Activated CD8-positive, alpha-beta memory T cell treated with anti-CD3 and anti-CD28 coated beads, Interleukin-2, amount 10 ng/mL, durations not matched to agents 7 days and 5 days (primary cell): Measurements from ENCODE around the gene PMVK. TPM values are rescaled to one million over a fixed set of nuclear protein-coding genes. Genes with fewer than 3 reads are reported as not detected.
A peak's percentile ranks its signal among the peaks of the same experiment; 100 is the strongest.

ENCODE experiments used
- ATAC-seq: fragments of 150-1000 bp; cut with Tn5 transposase; one replicate; pipeline ENCODE4 v1.10.0; 2021; ENCODE audit warnings: moderate library complexity
- CTCF ChIA-PET: fragments of 350-600 bp; sonication (Branson Sonifier 250); formaldehyde crosslinking; loops from one replicate; lab custom pipeline; 2021; ENCODE audit warnings: antibody characterized with exemption; lab: Charles Lee
- DNase-seq: peaks from one replicate; pipeline ENCODE4 v3.0.0-alpha.2; 2020
- H3K27ac Mint-ChIP-seq: one replicate; pipeline ENCODE4 v1.8.0; 2021; ENCODE audit warnings: mild to moderate bottlenecking, mixed read lengths
- H3K27me3 Mint-ChIP-seq: one replicate; pipeline ENCODE4 v1.8.0; 2021; ENCODE audit warnings: mixed read lengths
- H3K36me3 Mint-ChIP-seq: one replicate; pipeline ENCODE4 v1.8.0; 2021; ENCODE audit warnings: mild to moderate bottlenecking, mixed read lengths
- H3K4me1 Mint-ChIP-seq: one replicate; pipeline ENCODE4 v1.8.0; 2021; ENCODE audit warnings: mixed read lengths
- H3K4me3 Mint-ChIP-seq: one replicate; pipeline ENCODE4 v1.8.0; 2021; ENCODE audit warnings: mild to moderate bottlenecking, moderate library complexity, mixed read lengths
- H3K9me3 Mint-ChIP-seq: one replicate; pipeline ENCODE4 v1.8.0; 2022; ENCODE audit warnings: low read depth, mixed read lengths
- total RNA-seq, 2 experiments: library from RNA; stranded (reverse); gene quantifications; one replicate each; pipeline ENCODE4 v1.2.3, GENCODE V29; 2021

PMVK gene
- total RNA-seq, 2 experiments from 2014 or later: 43.6 to 46.8 TPM

DNA sequence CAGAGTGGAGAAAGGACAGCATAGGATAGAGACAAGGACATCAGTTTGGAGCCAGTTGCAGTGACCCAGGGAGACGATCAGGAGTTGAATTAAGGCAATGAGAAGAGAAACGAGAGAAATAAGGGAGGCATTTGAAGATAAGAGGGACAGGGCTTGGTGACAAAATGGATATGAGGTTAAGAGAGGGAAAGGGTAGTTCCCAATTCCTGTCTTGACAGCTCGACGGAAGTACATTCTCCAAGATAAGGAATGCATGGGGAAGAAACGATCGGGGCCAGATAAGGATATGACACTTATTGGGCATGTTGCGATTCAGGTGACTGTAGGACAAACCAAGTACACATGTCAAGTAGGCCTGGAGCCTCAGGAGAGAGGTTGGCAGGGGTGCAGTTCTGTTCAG lies 47.8 kb downstream of the PMVK start:
- Mint-ChIP-seq H3K4me1 (peaks cover 25% of the 10 kb centered on the region), H3K9me3 (no peaks in the 10 kb centered on the region), H3K27ac (no peak overlapping the region), H3K27me3 (peaks cover 6% of the 10 kb centered on the region), H3K4me3 (no peak overlapping the region), H3K36me3 (peaks cover 2% of the 10 kb centered on the region)
- DNase-seq: no peak
- ATAC-seq: no peak
- CTCF ChIA-PET: interaction anchor here (3.0 kb wide), 1 partner anchor 10 kb away, joined by 12 read pairs; no protein-coding TSS in a partner anchor

DNA sequence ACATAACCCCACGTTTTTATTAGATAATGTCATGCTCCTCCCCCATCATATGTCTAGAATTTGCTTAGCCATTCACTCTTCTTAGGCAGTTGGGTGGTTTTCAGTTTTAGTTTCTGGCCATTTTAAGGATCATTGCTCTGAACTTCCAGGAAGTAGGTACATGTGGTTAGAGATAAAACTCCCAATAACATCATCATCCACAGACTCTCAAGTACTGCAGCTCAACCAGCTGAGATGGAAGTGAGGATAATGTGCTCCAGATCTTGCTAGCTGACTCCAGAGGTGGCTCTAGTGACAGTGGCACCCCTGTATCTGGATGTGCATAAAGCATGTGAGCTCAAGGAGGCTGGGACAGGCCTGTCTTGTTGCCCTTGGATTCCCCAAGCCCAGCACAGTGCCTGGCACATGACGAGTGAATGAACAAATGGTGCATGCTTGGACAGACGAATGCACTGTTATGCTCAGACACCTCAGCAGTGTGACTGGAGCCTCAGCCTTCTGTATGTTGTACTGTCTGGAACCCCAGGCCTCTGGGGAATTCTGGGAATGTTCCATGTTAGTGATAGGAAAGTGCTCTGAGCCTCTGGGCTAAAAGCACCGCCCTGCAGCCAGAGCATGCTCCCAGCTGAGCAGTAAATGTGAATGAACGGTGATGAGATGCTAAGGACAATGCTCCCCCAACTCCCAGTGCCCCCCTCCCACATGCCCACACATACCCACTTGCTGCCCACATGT lies 50.1 kb downstream of the PMVK start:
- no peak overlapping the region for H3K4me3 Mint-ChIP-seq
- H3K27ac Mint-ChIP-seq: peak overlapping the region; percentile 41
- H3K4me1 Mint-ChIP-seq: peaks cover 25% of the 10 kb centered on the region
- no peak for DNase-seq
- H3K9me3 Mint-ChIP-seq: no peaks in the 10 kb centered on the region
- H3K27me3 Mint-ChIP-seq: peaks cover 12% of the 10 kb centered on the region
- CTCF ChIA-PET: interaction anchor here (1.4 to 3.0 kb wide), 2 partner anchors 8 to 327 kb away, joined by 4 to 12 read pairs; no protein-coding TSS in a partner anchor
- ATAC-seq: peak; percentile 61
- peaks cover 2% of the 10 kb centered on the region for H3K36me3 Mint-ChIP-seq

DNA sequence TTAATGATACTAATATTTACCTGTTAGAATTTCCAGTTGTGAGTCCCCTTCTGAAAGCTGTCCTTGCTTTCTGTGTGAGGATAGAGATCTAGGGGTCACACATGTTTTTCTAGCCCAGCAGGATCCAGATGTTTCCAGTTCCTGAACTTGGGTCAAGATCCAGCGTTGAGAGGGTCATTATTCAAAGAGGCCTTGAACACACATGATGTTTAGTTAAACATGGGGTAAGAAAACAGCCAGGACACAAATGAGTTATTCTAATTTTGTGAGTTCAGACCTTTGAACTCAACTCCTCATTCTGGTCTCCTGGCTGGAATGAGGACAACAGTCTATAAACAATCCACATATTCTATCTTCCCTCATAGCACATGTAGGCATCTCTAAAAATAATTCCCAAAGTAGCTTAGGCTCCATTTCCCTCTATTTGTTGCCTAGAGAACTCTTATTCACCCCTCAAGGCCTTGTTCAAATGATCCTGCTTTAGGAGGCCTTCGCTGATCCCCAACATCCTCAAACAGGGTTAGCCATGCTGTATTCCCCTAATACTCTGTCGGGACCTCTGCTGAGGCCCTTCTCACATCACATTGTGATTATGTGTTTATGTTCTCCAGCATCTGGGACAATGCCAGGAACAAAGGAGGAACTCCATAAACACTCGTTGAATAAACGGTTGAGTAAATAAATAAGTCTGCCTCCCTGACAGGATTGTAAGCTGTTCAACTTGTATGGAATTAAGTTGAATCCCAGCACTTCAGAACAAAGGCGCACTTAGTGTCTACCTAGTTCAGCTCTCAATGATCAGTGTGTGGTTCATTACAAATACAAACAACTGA lies 51.4 kb downstream of the PMVK start:
- DNase-seq (no peak), ATAC-seq (no peak)
- Mint-ChIP-seq H3K9me3 (no peaks in the 10 kb centered on the region), H3K4me1 (peaks cover 25% of the 10 kb centered on the region), H3K27ac (no peak overlapping the region), H3K36me3 (peaks cover 2% of the 10 kb centered on the region), H3K27me3 (peaks cover 10% of the 10 kb centered on the region), H3K4me3 (no peak overlapping the region)
- CTCF ChIA-PET: interaction anchor here (1.0 to 1.1 kb wide), 3 partner anchors 35 to 215 kb away, joined by 3 read pairs; no protein-coding TSS in a partner anchor

DNA sequence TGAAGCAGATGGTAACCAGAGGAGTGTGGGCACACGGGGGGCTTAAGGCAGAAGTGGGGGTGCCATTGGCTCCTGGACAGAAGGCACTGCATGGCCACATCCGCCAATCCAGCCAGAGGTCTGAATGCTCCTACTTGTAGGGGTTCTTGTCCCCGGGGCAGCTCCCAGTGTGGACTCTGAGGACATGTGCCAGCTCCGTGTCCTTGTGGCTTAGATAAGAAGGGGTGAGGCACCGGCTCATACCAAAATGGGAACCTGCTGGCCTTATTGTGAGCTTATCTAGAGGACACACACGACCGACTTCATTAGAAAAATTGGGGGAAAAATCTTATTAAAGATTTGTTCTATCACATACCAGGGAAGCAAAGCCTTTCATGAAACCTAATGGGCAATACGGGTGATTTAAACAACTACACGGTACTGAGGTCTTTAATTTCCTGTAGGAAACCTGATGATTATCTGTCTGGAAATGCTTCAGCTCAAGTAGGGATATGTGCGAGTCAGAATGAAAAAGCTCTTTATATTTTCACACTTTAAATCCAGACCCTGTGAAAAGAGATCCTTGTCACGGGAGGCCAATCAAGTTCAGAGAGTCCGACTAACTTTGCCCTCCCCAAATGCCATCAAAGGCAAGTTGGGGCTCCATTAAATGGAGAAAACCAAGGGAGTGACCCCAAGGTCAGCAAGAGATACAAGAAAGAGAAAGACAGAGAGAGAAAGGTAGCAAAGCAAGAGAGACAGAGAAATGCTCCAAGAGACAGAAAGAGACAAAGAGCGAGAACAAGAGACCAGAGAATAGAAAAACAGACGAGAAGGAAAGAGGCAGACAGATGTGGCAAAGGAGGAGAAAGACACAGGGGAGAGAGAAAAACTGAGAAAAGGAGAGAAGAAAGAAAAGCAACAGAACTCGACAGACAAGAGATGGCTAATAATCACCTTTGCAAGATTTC lies 52.3 kb downstream of the PMVK start:
- Mint-ChIP-seq H3K4me1 (peaks cover 25% of the 10 kb centered on the region), H3K4me3 (no peak overlapping the region), H3K36me3 (peaks cover 2% of the 10 kb centered on the region), H3K9me3 (no peaks in the 10 kb centered on the region), H3K27ac (no peak overlapping the region), H3K27me3 (peaks cover 10% of the 10 kb centered on the region)
- ATAC-seq (no peak), DNase-seq (no peak)
- CTCF ChIA-PET: interaction anchor here (1.0 to 3.7 kb wide), 5 partner anchors 21 to 215 kb away, joined by 3 to 14 read pairs (median 3); no protein-coding TSS in a partner anchor

DNA sequence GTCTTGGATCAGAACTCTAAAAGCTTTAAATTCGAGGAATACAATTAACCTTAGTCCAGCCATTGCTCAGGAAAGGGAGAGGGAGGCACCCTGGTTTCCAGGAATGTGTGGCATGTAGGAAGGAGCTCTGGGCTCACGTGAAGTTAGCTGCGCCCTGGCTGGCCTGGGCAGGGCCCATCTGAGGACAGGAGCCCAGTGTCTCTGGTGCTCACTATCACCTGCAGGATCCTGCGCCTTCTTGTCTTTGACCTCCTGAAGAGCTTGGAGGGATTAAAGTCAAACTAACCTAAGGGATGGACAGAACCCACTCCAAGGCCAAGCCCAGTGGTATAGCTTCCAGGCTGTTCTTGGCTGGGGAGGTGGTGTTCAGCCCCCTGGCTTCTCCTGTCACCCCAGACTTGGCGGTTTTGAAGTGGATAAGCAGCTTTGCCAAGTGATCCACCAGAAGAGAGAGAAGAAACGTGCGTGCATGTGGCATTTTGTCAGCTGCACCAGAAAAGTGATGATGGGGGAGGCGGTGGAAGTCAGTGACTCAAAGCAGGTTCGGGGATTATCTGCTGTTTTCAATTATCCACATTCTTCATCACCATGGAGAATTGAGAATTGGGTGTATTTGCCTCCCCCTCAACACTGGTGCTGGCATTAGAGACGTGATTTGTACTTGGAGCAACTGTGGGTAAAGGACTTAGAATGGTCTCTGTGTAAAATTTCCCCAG lies 54.5 kb downstream of the PMVK start:
- Mint-ChIP-seq H3K4me3 (no peak overlapping the region), H3K27me3 (peaks cover 13% of the 10 kb centered on the region), H3K36me3 (peaks cover 2% of the 10 kb centered on the region), H3K9me3 (no peaks in the 10 kb centered on the region), H3K4me1 (peaks cover 22% of the 10 kb centered on the region), H3K27ac (no peak overlapping the region)
- DNase-seq (no peak), ATAC-seq (no peak)
- CTCF ChIA-PET: interaction anchor here (0.8 to 3.7 kb wide), 8 partner anchors 9 to 213 kb away, joined by 3 to 14 read pairs (median 4); partner anchors contain the start of genes ADAM15 and PMVK

DNA sequence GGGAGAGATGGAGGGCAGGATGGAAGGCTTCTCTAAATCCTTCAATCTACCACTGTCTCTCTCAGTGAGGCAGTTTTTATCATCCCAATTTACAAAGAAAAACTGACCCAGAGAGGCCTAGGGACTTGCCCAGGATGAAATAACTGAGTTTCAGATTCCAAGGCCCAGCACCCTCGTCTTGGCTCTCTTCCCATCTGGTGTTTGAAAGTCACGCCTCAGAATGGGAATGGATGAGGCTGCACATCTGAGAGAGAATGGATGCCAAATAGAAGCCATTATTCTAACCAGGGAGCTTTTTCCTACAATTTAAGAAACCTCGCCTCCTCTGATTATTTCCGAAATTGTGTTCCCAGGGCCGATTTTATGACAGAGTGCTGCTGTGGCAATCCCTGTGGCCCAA lies 55.8 kb downstream of the PMVK start:
- Mint-ChIP-seq H3K36me3 (peaks cover 2% of the 10 kb centered on the region), H3K9me3 (no peaks in the 10 kb centered on the region), H3K27me3 (peaks cover 22% of the 10 kb centered on the region), H3K4me3 (no peak overlapping the region), H3K27ac (no peak overlapping the region), H3K4me1 (peaks cover 9% of the 10 kb centered on the region)
- no peak for ATAC-seq
- CTCF ChIA-PET: interaction anchor here (3.7 kb wide), 1 partner anchor 211 kb away, joined by 14 read pairs; no protein-coding TSS in a partner anchor
- no peak for DNase-seq

DNA sequence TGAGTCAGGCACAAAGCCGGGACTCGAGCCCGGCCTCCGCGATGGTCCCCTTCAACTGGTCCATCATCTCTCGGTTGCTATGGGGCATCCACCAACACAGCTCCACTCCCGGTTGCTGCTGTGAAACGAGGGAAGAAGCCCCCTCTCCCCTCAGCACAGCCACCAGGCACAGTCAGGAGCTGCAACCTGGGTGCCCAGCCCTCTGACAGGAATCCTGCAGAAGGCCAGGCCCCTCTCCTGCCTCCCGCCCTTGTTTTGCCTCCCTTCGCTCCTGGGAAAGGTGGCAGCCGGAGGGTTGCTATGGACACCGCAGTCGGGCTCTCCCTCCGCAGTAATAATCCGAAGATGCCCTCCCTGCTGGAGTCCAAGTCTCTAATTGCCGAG lies 57.5 kb downstream of the PMVK start:
- ATAC-seq: no peak
- Mint-ChIP-seq H3K4me3 (no peak overlapping the region), H3K27ac (no peak overlapping the region), H3K36me3 (no peaks in the 10 kb centered on the region), H3K9me3 (no peaks in the 10 kb centered on the region), H3K27me3 (peaks cover 31% of the 10 kb centered on the region), H3K4me1 (peaks cover 5% of the 10 kb centered on the region)
- DNase-seq: no peak
- CTCF ChIA-PET: interaction anchor here (0.6 to 2.7 kb wide), 50 partner anchors 8 to 399 kb away, joined by 3 to 36 read pairs (median 4); partner anchors contain the start of genes KCNN3, PMVK and PYGO2

DNA sequence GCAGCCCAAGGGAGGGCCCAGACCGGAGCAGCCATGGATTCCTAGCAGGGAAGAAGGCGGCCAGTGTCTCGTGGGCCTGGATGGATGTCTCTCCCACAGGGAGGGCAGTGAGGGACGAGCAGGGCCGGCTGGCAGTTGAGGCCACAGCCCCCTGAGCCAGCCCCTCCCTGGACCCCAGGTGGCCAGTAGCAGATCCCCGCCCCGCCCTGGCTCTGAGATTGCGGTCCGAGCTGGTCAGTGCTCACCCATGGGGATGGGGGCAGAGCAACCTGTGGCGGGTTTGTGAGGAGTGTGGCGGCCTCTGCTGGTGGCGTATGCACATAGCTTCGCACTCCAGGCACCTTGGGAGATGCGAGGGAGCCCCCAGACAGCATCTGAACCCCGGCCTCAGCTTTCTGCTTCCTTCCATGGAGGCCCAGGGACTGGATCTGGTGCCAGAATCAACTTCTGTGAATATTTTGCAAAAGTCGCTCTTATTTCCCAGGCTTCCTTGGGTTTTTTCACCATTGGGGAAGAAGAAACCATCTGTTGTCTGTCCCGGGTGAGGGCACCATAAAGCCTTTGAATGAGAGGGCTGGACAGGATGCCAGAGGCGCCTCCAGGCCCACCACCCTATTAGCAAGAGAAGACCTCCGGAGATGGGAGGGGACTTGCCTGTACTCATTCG lies 58.0 kb downstream of the PMVK start:
- Mint-ChIP-seq H3K4me1 (peaks cover 4% of the 10 kb centered on the region), H3K27me3 (peaks cover 35% of the 10 kb centered on the region), H3K36me3 (no peaks in the 10 kb centered on the region), H3K9me3 (no peaks in the 10 kb centered on the region), H3K27ac (no peak overlapping the region), H3K4me3 (no peak overlapping the region)
- peak; percentile 79 for DNase-seq
- CTCF ChIA-PET: interaction anchor here (0.6 to 2.7 kb wide), 54 partner anchors 8 to 398 kb away, joined by 3 to 36 read pairs (median 3); partner anchors contain the start of genes KCNN3, PMVK and PYGO2
- ATAC-seq: peak; percentile 97

DNA sequence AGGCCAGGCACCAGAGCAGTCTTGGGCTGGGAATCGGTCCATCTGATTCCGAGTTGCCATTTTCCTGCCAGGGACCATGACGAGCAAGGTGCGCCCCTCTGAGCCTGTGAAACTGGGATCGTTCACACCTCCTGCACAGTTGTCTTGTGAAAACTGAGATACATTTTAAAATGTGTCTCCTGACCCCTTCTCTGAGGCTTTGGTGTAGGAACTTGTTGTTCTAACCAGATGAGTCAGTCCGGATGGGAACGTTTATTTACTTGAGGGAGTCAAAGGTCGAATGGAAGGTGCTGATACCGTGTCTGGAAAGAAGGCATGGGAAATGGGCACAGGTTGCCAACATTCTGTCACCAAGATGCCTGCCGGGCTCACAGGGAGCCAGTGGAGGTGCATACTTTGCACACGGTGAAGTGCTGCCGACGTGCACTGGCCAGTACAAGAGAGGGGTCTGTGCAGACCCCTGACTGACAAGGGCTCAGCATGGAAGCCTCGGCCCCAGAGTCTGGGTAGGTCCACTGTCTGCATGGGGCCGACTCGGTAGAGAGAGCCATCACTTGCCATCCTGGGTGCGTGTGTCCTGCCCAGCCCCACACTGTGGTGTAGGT lies 59.0 kb downstream of the PMVK start:
- ATAC-seq (no peak), DNase-seq (no peak)
- H3K4me1 Mint-ChIP-seq: peaks cover 4% of the 10 kb centered on the region
- no peaks in the 10 kb centered on the region for H3K36me3 Mint-ChIP-seq
- H3K27me3 Mint-ChIP-seq: peaks cover 35% of the 10 kb centered on the region
- H3K27ac Mint-ChIP-seq: no peak overlapping the region
- no peak overlapping the region for H3K4me3 Mint-ChIP-seq
- no peaks in the 10 kb centered on the region for H3K9me3 Mint-ChIP-seq
- CTCF ChIA-PET: interaction anchor here (1.0 to 2.7 kb wide), 9 partner anchors 10 to 318 kb away, joined by 3 to 36 read pairs (median 5); no protein-coding TSS in a partner anchor

DNA sequence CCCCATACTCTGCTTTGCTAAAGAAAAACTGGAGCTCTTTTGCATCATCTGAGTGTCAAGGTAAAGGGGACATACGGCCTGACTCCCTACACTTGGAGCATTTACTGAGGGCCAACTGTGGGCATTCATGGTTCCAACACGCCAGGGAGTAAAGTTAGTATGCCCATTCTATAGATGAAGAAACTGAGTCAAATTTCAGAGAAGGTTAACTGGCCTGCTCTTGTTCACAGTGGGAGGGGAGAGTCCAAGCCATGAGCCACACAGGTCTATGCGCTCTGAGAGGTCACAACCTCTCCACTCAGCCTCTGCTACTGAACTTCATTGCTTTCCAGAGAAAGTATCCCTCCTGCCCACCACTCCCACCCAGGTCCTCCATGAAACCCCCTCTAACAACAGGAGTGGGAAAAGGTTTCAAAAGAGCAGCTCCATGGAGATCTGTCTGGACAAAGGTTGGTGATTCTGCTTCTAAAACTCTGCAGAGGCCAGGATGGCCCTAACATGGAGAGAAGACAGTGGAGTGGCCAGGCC lies 59.6 kb downstream of the PMVK start:
- no peaks in the 10 kb centered on the region for H3K36me3 Mint-ChIP-seq
- DNase-seq: no peak

More for the DNA sequence above, 59.6 kb downstream of the PMVK start:
- Mint-ChIP-seq H3K4me1 (peaks cover 4% of the 10 kb centered on the region), H3K9me3 (no peaks in the 10 kb centered on the region), H3K27me3 (peaks cover 31% of the 10 kb centered on the region), H3K27ac (no peak overlapping the region), H3K4me3 (no peak overlapping the region)
- CTCF ChIA-PET: interaction anchor here (0.6 kb wide), 1 partner anchor 67 kb away, joined by 3 read pairs; no protein-coding TSS in a partner anchor
- no peak for ATAC-seq
